RKO (cell line): ENCODE results near the gene GFOD1.
"Not testable (repeated sequence)": the region's sequence is repeated elsewhere in the genome, so short reads cannot be mapped to it uniquely, and the experiment has no call there.

Experiments used
- DNase-seq: peaks from one replicate; pipeline ENCODE4 v3.0.0-alpha.2; 2016; ENCODE audit warnings: low spot score

GFOD1 gene

GRCh38 chr6:13441778-13442177 lies 45.6 kb downstream of the GFOD1 start:
- no peak for DNase-seq

GRCh38 chr6:13439644-13440043 lies 47.8 kb downstream of the GFOD1 start:
- no peak for DNase-seq

- DNase-seq, result no peak
Observed at GRCh38 chr6:13438126-13438525, 49.3 kb downstream of the GFOD1 start.

- no peak for DNase-seq
Observed at GRCh38 chr6:13437218-13437996, 50.0 kb downstream of the GFOD1 start.

DNA sequence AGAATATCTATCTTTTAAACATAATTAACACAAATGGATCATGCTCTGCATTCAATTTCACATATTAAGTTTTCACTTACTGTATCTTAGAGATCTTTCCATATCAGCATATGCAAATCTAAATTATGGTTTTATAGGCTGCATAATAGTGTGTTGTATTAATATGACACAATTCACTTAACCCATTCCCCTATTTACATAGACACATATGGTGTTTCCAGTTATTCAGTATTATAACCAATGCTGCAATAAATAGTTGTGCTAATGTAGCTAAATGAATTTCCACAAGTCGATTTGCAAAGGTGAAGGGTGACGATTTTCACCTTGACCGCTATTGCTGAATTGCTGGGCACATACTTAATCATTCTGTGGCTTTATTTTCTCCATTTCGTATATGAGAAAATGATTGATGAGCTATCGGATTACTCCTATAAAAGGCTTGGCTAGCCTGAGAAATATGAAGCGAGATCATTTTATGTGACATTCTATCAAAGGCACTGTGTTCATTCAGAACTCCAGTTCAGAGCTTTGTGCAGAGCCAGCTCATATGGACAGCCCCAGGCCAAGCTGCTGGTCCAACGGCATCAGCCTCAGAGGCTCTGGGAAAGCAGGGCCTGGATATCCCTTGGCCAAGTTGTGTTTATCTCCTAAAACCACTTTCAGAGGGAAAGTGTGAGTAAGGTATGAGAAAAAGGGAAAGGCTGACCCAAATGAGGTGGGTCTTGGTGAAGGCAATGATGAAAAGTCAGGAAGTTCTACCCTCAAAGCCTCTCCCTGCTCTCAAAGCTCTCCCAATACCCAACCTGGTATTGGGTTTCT lies 50.8 kb downstream of the GFOD1 start:
- no peak for DNase-seq

GRCh38 chr6:13435477-13436246 lies 51.7 kb downstream of the GFOD1 start:
- no peak for DNase-seq

- DNase-seq, result no peak
Observed at GRCh38 chr6:13434777-13435176, 52.6 kb downstream of the GFOD1 start.

GRCh38 chr6:13434135-13434775 lies 53.1 kb downstream of the GFOD1 start:
- DNase-seq, result not testable (repeated sequence)

DNA sequence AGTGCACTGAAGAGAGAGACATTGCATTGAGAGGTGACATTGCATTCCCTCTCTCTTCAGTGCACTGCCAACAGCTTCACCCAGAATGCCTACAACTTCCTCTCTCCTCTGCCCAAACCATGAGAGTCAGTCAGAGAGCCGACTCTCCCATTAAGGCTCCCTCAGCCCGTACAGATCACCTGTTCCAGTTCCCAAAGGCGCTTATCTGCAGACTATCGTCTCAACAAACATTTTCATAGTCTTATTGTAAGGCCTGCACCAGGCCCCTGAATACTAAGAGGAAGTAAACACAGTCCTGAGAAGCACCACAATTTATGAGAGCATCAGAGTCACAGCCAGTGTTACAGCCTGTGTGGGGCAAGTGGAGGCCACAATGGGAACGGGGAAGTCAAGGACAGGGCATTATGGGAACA lies 53.7 kb downstream of the GFOD1 start:
- DNase-seq, result no peak

DNA sequence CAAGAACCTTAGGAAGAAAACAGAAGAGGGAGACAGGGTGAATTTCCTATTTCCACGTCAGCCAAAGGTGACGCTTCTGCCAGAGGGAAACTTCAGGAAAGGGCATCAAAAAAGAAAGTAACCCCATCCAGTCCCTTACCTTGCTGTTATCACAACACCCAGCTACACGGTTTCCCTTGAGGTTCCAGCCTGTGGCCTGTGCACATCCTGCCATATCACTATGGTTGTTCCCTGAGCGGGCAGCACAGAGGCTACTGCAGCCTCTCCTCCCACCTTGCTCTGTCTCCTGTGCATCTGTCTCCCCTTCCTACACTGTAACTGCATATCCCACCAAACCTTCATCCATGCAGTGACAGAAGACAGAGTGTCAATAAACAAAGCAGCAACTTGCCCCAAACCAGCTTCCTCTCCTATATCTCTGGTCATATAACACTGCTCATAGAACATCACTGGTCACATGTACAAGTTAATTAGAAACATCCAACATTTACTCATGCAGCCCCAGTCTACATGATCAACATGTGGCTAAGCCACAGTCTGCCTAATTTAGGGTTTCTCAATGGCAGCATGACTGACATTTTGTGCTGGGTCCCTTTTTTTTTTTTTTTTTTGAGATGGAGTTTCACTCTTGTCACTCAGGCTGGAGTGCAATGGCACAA lies 54.7 kb downstream of the GFOD1 start:
- DNase-seq, result no peak

DNA sequence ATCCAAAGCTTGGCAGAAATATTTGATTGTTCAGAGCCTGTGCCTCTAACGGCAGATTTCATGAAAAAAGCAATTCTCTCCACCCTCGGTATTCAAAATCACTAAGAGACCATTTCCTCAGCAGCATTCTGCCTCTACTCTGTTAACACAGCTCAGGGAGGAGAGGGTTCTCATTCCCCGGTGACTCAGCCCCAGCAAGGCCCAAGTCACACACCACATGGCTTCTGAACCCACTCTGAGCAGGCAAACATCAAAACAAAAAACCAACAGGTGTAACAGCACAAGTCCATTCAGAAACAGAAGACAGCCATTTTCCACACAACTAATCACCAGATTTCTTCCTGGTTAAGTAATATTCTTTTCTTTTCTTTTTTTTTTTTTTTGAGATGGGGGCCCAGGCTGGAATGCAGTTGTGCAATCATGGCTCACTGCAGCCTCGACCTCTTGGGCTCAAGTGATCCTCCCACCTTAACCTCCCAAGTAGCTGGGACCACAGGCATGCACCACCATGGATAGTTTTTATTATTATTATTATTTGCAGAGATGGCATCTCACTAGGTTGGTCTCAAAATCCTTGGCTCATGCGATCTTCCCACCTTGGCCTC lies 55.4 kb downstream of the GFOD1 start:
- DNase-seq, result peak; percentile 16

GRCh38 chr6:13431059-13431656 lies 56.2 kb downstream of the GFOD1 start:
- no peak for DNase-seq

- DNase-seq, result no peak
Observed at GRCh38 chr6:13429406-13429753, 58.0 kb downstream of the GFOD1 start.

- no peak for DNase-seq
Observed at GRCh38 chr6:13428583-13429405, 58.6 kb downstream of the GFOD1 start.

DNA sequence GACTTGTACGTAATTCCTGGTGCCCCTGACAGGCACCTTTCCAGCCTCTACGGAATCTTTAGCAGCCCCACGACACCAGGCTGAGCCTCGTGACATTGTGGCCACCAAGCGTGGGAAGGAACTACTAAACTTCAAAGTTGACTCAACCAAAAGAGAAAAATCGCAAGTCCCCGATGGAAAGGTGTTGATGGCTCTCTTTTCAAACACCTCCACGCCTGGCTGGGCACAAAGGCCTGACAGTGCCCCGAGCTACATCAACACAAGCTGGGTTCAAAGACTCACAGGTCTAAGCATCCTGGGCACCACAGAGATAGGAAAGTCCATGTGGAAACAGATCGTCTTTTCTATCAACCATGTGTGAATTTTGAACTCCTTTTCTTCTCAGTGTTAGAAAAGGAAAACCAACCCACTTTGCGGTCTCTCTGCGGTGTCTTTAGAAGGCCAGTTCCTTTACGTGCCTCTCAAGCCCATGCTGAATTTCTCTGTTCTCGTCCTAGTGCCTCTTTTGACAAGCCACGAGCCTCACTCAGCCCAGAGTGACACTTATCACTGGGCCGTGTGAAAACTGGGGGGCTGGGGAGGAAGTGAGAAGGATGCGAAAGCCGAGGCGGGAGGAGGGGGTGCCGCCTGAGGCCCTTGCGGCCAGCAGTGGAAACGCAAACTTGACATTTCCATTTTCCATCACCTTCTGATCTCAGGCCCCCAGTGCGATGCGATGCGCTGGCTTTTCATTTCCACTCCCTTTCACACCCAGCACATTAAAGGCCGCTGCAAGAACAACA lies 59.4 kb downstream of the GFOD1 start:
- DNase-seq, result no peak

- no peak for DNase-seq
Observed at GRCh38 chr6:13427316-13427715, 60.1 kb downstream of the GFOD1 start.

DNA sequence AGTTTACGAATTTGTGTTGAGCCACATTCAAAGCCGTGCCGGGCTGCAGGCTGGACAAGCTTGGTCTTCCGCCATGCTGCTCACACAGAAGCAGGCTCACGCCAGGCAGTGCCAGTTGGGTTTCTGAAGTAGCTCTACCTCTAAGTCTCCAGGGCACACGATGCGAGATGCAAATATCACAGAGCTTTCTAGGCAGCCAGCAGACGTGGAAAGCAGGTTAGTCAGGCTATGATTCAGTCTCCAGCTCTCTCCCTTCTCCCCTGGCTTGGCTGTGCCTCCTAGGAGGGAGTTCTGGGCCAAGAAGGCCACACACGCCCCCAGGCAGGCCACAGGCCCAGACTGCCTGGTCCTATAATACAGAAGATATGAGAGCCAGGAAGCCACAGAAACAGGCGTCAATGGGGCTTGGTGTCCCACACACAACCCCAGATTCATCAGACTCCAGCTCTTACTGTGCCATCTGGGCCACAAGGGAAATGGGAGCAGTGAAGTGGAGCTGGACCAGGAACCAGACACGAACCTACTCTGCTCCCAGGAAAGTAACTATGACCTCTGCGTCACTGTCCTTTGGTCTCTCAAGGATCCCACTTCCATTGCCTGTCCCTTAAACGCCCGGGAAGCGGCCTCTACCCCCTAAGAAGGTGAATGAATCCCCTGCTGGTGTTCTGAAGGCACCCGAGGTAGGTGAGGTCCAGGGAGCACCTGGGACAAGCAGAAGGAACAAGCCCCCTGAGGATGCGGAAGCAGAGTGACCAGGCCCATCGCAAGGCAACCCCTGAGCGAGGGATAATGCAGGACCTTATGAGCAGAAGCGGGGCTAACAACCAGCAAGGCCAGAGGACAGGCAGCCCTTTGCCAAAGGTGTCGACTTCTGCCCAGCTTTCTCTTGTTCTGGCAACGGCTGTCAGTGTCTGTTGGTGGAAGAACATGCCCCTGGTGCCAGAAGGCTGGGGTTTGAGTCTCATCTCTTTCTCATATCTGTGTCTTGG lies 61.2 kb downstream of the GFOD1 start:
- DNase-seq, result no peak
